SH-SY5Y (cell line): ENCODE results near the gene SCAI.

Experiments used
- GATA2 ChIP-seq: IDR thresholded peaks from 2 replicates; pipeline ENCODE4 v1.6.1; 2011; ENCODE audit warnings: mild to moderate bottlenecking, low read depth, low read length
- GATA3 ChIP-seq: IDR thresholded peaks from 2 replicates; pipeline ENCODE4 v1.6.1; 2011; ENCODE audit warnings: low read depth, mild to moderate bottlenecking, low read length, moderate library complexity

DNA sequence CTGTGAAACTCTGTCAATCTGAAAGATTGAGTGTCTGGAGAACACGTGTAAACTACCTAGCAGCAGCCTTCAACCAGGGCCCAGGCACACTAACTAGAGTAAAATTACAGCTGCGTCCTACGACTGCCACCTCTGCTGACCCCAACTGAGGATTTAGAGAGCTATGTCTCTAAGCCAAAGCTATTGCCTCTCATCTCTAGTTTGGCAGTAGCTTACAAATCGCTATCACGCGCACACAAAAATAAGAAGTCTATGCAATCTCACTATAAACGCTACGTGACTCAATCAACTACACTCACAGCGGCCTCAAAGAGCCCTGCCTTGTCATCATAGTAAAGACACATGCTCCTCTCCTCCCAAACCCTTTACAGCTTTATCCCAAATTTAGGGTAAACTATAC lies 37.5 kb upstream of the SCAI start:
- TF ChIP-seq GATA2 (no peak), GATA3 (no peak)
